Trophoblast cell (in vitro differentiated cells and primary cell): ENCODE data around the gene ZNF592.

ENCODE experiments used
- DNase-seq, 2 donors: peaks; one replicate each; pipeline ENCODE4 v3.0.0-alpha.2; 2016
- H2AFZ ChIP-seq: 2 replicates; pipeline ENCODE4 v1.6.1; 2013; ENCODE audit warnings: low read length, moderate library complexity, mild to moderate bottlenecking; ENCODE audit not compliant: insufficient read depth, poor library complexity
- H2AK5ac ChIP-seq: 2 replicates; pipeline ENCODE4 v1.6.1; 2013; ENCODE audit warnings: mild to moderate bottlenecking, low read length
- H2BK120ac ChIP-seq: 2 replicates; pipeline ENCODE4 v1.6.1; 2013; ENCODE audit warnings: low read length, mild to moderate bottlenecking, moderate library complexity; ENCODE audit not compliant: insufficient read depth, poor library complexity
- H2BK12ac ChIP-seq: 2 replicates; pipeline ENCODE4 v1.6.1; 2013; ENCODE audit warnings: mild to moderate bottlenecking, low read length, moderate library complexity
- H2BK5ac ChIP-seq: 2 replicates; pipeline ENCODE4 v1.6.1; 2013; ENCODE audit warnings: low read length, low read depth, moderate library complexity, mild to moderate bottlenecking; ENCODE audit not compliant: poor library complexity
- H3K14ac ChIP-seq: 2 replicates; pipeline ENCODE4 v1.6.1; 2013; ENCODE audit warnings: mild to moderate bottlenecking, low read length
- H3K18ac ChIP-seq: 2 replicates; pipeline ENCODE4 v1.6.1; 2013; ENCODE audit warnings: mild to moderate bottlenecking, low read length
- H3K23ac ChIP-seq: 2 replicates; pipeline ENCODE4 v1.6.1; 2013; ENCODE audit warnings: low read length
- H3K27ac ChIP-seq: 2 replicates; pipeline ENCODE4 v1.5.1; 2013; ENCODE audit warnings: low read depth, mild to moderate bottlenecking, inconsistent platforms, low read length, moderate library complexity
- H3K27me3 ChIP-seq: 2 replicates; pipeline ENCODE4 v1.6.1; 2013; ENCODE audit warnings: inconsistent platforms, mild to moderate bottlenecking, low read length, moderate library complexity; ENCODE audit not compliant: insufficient read depth
- H3K36me3 ChIP-seq, 2 experiments: 1 replicate in 1 of 2; 2 replicates in 1 of 2; pipeline ENCODE4 v1.6.1; 2013; ENCODE audit warnings: low read length in 2 of 2, mild to moderate bottlenecking in 2 of 2, moderate library complexity in 1 of 2; ENCODE audit not compliant: insufficient read depth in 2 of 2, control insufficient read depth in 1 of 2
- H3K4ac ChIP-seq: 2 replicates; pipeline ENCODE4 v1.6.1; 2013; ENCODE audit warnings: low read depth, mild to moderate bottlenecking, low read length, moderate library complexity
- H3K4me1 ChIP-seq, 2 experiments: 1 replicate in 1 of 2; 2 replicates in 1 of 2; pipeline ENCODE4 v1.6.1; 2013; ENCODE audit warnings: low read length in 2 of 2, mild to moderate bottlenecking in 2 of 2, moderate library complexity in 1 of 2; ENCODE audit not compliant: insufficient read depth in 2 of 2, control insufficient read depth in 1 of 2
- H3K4me2 ChIP-seq: 2 replicates; pipeline ENCODE4 v1.6.1; 2013; ENCODE audit warnings: inconsistent platforms, mild to moderate bottlenecking, low read length, moderate library complexity
- H3K4me3 ChIP-seq: 2 replicates; pipeline ENCODE4 v1.5.1; 2013; ENCODE audit warnings: mild to moderate bottlenecking, low read depth, low read length, inconsistent platforms
- H3K79me1 ChIP-seq: one replicate; pipeline ENCODE4 v1.6.1; 2013; ENCODE audit warnings: low read length
- H3K79me2 ChIP-seq: 2 replicates; pipeline ENCODE4 v1.6.1; 2013; ENCODE audit warnings: low read length, mild to moderate bottlenecking; ENCODE audit not compliant: control insufficient read depth, insufficient read depth, poor library complexity
- H3K9ac ChIP-seq: 2 replicates; pipeline ENCODE4 v1.6.1; 2013; ENCODE audit warnings: mild to moderate bottlenecking, low read length
- H3K9me3 ChIP-seq: 2 replicates; pipeline ENCODE4 v1.6.1; 2013; ENCODE audit warnings: low read depth, mild to moderate bottlenecking, control low read depth, inconsistent platforms, low read length; ENCODE audit not compliant: insufficient read depth
- H4K12ac ChIP-seq: 2 replicates; pipeline ENCODE4 v1.6.1; 2013; ENCODE audit warnings: low read depth, mild to moderate bottlenecking, low read length, moderate library complexity
- H4K8ac ChIP-seq: 2 replicates; pipeline ENCODE4 v1.6.1; 2013; ENCODE audit warnings: low read depth, mild to moderate bottlenecking, low read length, moderate library complexity
- H4K91ac ChIP-seq: one replicate; pipeline ENCODE4 v1.6.1; 2013; ENCODE audit warnings: low read depth, mild to moderate bottlenecking, low read length, moderate library complexity
- WGBS: extraction: QIAGEN DNeasy Blood & Tissue Kit; methylation state at CpG from one replicate; pipeline ENCODE4 v1.1.7; 2013; ENCODE audit warnings: missing lambda C conversion rate; ENCODE audit not compliant: insufficient read length, insufficient coverage; ENCODE audit errors: extremely low coverage; 5-methylcytosine and 5-hydroxymethylcytosine counted together

The ZNF592 gene

DNA sequence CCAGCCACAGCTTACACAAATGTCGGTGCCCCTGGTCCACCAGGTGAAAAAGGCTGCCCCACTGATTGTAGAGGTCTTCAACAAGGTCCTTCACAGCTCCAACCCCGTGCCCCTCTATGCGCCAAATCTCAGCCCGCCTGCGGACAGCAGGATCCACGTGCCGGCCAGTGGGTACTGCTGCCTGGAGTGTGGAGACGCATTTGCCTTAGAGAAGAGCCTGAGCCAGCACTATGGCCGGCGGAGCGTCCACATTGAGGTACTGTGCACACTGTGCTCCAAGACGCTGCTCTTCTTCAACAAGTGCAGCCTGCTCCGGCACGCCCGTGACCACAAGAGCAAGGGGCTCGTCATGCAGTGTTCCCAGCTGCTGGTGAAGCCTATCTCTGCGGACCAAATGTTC, 35.9 kb downstream of the ZNF592 start:
- no peaks in the 10 kb centered on the region for H3K79me1 ChIP-seq
- no peaks in the 10 kb centered on the region for H3K4me1 ChIP-seq
- H2AFZ ChIP-seq, result no peak overlapping the region
- H2BK5ac ChIP-seq, result no peak overlapping the region
- WGBS, result no CpG with 5 or more reads among the region's 17 CpGs
- H4K91ac ChIP-seq, result no peak overlapping the region
- H3K4me2 ChIP-seq, result no peak overlapping the region
- no peak for DNase-seq
- no peak overlapping the region for H4K12ac ChIP-seq
- H4K8ac ChIP-seq, result no peak overlapping the region
- H3K27ac ChIP-seq, result no peak overlapping the region
- H3K36me3 ChIP-seq, result peaks cover 39 to 44% of the 10 kb centered on the region in 2 experiments
- peak overlapping the region; percentile 13 for H3K4ac ChIP-seq
- H3K9me3 ChIP-seq, result no peaks in the 10 kb centered on the region
- no peak overlapping the region for H3K14ac ChIP-seq
- no peak overlapping the region for H3K23ac ChIP-seq
- no peak overlapping the region for H2BK12ac ChIP-seq
- H3K27me3 ChIP-seq, result no peaks in the 10 kb centered on the region
- no peak overlapping the region for H3K18ac ChIP-seq
- H3K9ac ChIP-seq, result no peak overlapping the region
- no peak overlapping the region for H2BK120ac ChIP-seq
- H3K79me2 ChIP-seq, result no peaks in the 10 kb centered on the region
- H3K4me3 ChIP-seq, result no peak overlapping the region
- H2AK5ac ChIP-seq, result no peak overlapping the region

DNA sequence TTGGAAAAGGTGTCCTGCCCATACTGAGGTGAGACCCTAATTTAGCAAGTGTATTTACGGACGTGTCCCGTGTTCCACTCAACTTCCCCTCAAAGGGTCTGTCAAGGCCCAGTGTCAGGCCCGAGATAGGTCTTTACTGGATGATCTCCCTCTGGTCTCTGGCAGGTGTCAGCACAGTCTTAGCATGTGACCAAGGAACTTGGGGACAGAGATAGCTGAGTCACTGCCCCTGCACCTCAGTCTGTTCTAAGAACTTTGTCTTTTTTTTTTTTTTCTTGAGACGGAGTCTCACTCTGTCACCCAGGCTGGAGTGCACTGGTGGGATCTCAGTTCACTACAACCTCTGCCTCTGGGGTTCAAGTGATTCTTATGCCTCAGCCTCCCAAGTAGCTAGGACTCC, 36.7 kb downstream of the ZNF592 start:
- H2AFZ ChIP-seq, result no peak overlapping the region
- no peak overlapping the region for H2AK5ac ChIP-seq
- H4K12ac ChIP-seq, result no peak overlapping the region
- no peak overlapping the region for H3K18ac ChIP-seq
- no CpG with 5 or more reads among the region's 5 CpGs for WGBS
- H2BK12ac ChIP-seq, result no peak overlapping the region
- no peaks in the 10 kb centered on the region for H3K79me2 ChIP-seq
- no peak overlapping the region for H3K4ac ChIP-seq
- H3K27me3 ChIP-seq, result no peaks in the 10 kb centered on the region
- H3K9ac ChIP-seq, result no peak overlapping the region
- H3K23ac ChIP-seq, result no peak overlapping the region
- H3K4me3 ChIP-seq, result no peak overlapping the region
- H3K27ac ChIP-seq, result no peak overlapping the region
- H3K4me2 ChIP-seq, result no peak overlapping the region
- H4K8ac ChIP-seq, result no peak overlapping the region
- no peak overlapping the region for H3K14ac ChIP-seq
- H2BK120ac ChIP-seq, result no peak overlapping the region
- no peaks in the 10 kb centered on the region for H3K4me1 ChIP-seq
- no peaks in the 10 kb centered on the region for H3K79me1 ChIP-seq
- no peak overlapping the region for H4K91ac ChIP-seq
- no peak overlapping the region for H2BK5ac ChIP-seq
- no peaks in the 10 kb centered on the region for H3K9me3 ChIP-seq
- H3K36me3 ChIP-seq, result peaks cover 40 to 44% of the 10 kb centered on the region in 2 experiments
- DNase-seq, result no peak

- Histone ChIP-seq H3K27me3 (no peaks in the 10 kb centered on the region), H3K4me1 (no peaks in the 10 kb centered on the region), H3K27ac (no peak overlapping the region), H3K79me2 (peaks cover 2% of the 10 kb centered on the region), H3K4me3 (no peak overlapping the region), H3K4me2 (no peak overlapping the region), H3K36me3 (peaks cover 39 to 44% of the 10 kb centered on the region in 2 experiments), H2BK120ac (no peak overlapping the region), H3K9me3 (no peaks in the 10 kb centered on the region), H2AK5ac (no peak overlapping the region), H3K4ac (no peak overlapping the region), H2AFZ (no peak overlapping the region), H2BK12ac (no peak overlapping the region), H2BK5ac (no peak overlapping the region), H3K23ac (no peak overlapping the region), H4K12ac (no peak overlapping the region), H3K79me1 (peaks cover 2% of the 10 kb centered on the region), H3K9ac (no peak overlapping the region), H3K14ac (no peak overlapping the region), H4K91ac (no peak overlapping the region), H3K18ac (no peak overlapping the region), H4K8ac (no peak overlapping the region)
- DNase-seq, result peak; percentile 30 to 76
- 100% methylated on average over 1 of the region's 2 CpGs for WGBS
Observed at GRCh38 chr15:84788500-84788899, 40.1 kb downstream of the ZNF592 start.

DNA sequence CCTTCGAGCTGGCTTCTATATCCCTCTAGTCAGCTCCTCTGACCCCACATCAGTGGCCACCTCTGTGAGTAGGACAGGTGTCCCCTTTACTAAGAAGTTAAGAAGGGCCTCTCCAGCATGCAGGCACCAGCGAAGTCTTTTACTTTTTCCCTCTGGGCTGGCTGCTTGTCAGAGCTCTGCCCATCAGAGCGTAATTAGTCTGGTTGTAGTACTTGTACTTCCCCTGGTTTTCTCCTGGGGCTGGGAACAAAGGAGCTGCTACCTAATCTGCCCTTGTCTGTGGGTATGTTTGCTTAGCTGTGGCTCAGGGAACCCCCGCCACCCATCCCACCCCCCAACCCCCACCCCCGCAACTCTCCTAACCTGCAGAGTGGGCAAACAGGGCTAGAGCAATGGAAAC, 41.4 kb downstream of the ZNF592 start:
- Histone ChIP-seq H3K27me3 (no peaks in the 10 kb centered on the region), H3K23ac (no peak overlapping the region)
- no CpG with 5 or more reads among the region's 5 CpGs for WGBS

More for the DNA sequence above, 41.4 kb downstream of the ZNF592 start:
- Histone ChIP-seq H4K12ac (no peak overlapping the region), H3K9me3 (no peaks in the 10 kb centered on the region), H3K79me2 (peaks cover 2% of the 10 kb centered on the region), H3K4ac (peak overlapping the region; percentile 40), H3K36me3 (peaks cover 26 to 32% of the 10 kb centered on the region in 2 experiments), H3K4me1 (no peaks in the 10 kb centered on the region), H2AK5ac (no peak overlapping the region), H4K8ac (no peak overlapping the region), H3K79me1 (peaks cover 2% of the 10 kb centered on the region), H3K4me2 (no peak overlapping the region), H2BK120ac (no peak overlapping the region), H2BK5ac (no peak overlapping the region), H3K27ac (no peak overlapping the region), H3K9ac (no peak overlapping the region), H3K14ac (no peak overlapping the region), H3K4me3 (no peak overlapping the region), H3K18ac (no peak overlapping the region), H2AFZ (no peak overlapping the region), H4K91ac (no peak overlapping the region), H2BK12ac (no peak overlapping the region)
- DNase-seq, result no peak
